CD4-positive, alpha-beta T cell treated with Interleukin-6 for 4 hours (primary cell): ENCODE measurements around the gene ZNF236.
"Not testable (repeated sequence)": the region's sequence is repeated elsewhere in the genome, so short reads cannot be mapped to it uniquely, and the experiment has no call there.

Source experiments
- DNase-seq: peaks from one replicate; pipeline ENCODE4 v3.0.0-alpha.2; 2020; ENCODE audit warnings: mixed read lengths

Gene ZNF236

DNA sequence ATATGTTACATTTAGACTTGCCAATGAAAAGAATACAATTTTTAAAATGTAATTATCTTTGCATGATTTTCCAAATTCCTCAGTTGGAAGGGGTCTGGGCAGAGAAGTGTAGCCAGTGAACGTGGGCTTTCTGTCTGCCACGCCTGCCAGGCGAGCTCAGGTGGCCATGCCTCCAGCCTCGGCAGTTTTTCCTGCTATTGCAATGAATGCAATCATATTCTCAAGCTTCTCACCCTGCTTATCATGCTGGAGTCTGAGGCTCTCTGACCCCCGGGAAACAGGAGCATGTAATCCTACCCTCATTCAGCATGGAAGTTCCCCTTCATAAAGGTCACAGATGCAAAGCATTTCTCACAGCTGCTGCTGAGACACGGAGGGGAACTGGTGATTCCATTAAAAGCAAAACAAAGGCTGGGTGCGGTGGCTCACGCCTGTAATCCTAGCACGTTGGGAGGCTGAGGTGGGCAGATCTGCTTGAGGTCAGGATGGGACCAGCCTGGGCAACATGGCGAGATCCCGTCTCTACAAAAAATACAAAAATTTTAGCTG lies 155.4 kb downstream of the ZNF236 start:
- no peak for DNase-seq

DNA sequence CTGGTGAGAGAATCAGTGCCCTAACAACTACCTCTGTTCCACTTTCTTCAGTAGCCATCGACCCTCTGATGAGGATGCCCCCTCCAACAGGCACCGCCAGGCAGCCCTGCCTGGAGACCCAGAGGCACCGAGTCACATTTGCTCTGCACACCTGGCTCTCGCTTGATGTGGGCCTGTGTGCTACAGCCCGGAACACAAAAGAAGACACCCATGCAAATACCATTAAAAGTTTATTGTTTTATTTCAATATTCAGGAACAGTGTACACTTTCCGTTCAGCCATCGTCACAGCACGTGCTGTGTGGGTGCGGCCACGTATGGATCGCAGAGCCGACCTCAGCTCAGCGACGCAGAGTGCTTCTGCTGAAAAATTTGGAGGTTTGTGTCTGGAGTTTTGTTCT lies 156.3 kb downstream of the ZNF236 start:
- DNase-seq: no peak

DNA sequence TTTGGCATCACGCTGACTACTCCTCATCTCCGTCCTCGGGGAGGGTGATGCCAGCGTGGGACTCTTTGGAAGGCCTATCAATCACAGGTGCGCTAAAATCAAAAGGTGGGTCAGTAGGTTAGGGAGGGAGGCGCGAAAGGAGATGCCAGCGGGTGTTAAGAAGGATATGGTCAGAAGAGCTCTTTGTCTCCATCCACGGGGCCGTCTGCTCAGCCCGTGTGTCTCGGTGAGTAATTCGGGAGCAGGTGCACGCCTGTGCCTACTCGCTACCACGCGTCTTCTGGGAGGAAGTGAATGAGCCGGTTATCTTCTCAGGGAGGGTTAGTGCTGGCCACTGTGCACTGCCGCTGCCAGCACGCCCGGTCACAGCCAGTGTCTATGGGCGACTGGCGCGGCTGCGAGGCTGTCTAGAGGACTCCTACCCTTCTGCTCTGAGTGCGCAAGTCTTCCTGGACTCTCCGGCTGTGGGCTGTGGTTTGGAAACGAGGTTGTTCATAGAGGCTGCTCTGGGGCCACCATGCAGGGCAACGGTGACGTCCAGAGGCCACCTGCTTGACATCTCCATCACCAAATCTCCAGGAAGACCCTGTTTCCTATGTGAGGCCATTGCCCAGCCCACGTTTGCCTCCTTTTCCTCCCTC lies 156.9 kb downstream of the ZNF236 start:
- no peak for DNase-seq

DNA sequence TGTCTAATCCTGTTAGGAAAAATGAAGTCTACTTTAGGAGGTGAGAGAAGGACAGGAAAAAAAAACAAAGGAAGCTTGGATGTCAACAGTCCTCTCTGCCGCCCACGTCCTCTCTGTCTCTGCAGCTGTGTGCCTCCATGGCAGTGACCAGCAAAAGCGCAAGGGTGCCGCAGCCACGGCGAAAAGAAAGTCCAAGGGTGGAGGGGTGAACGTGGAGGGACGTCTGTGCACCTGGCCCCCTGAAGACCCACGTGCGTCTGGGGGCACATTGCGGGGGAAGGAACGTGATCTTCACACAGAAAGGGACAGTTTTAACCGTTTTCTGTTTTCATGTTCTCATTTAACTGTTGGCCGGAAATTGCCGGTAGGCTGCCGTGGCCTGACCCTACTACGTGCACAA lies 157.5 kb downstream of the ZNF236 start:
- DNase-seq: no peak

DNA sequence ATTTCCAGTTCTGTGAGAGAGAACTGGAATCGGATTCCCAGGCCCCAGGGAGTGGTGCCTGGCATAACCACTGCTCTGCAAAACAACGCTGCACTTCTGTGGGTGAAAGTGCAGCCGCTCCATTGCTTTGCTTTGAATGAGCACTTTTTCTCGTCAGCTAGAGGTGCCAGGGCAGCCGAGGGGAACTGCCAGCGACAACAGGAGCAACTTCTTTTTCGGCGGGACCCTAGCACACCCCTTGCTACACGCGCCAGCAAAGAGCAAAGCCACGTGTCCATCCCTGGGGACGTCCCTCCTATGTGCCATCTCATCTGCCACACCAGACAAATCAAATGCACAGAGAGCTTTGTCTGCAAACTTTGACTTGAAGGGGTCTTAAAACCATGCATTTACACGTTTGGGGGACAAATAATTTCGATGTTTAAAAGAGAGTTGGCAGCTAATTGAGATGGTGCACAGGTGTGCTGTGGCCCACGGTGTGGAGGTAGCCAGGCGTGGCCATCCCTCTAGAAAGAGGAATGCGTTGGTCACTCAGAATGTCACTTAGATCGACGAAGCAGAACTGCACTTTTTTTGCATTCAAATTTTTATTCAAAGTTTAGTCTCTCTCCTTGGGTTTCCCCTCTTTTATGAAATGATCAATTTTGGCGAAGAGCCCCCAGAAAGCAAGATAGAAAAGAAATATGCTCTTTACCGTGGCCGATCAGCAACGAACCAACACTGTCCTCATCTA lies 158.5 kb downstream of the ZNF236 start:
- DNase-seq: no peak

DNA sequence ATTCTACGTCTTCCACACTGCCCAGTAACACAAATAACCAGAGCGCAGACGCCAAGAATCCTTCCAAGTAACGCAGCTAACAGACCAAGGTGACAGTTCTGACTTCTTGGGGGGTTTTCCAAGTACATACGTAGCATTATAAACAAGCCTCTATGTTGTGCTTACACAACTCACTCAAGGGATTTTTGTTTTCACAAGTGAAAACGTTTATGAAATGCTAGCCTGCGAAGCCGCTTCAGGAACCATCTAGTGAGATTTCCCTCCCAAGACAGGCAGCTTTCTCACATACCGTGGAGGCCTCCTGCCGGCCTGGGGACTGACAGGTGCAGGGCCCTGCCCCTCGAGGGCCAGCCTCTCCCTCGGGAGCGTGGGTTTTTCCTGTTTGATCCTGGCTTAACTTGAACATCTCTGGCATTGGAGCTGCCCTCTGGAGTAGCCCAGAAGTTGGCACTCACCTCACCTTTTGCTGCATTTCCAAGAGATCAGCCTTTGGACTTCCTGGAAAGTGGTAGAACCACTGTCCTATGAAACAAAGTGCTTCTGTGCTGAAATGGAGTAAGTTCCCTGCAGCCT lies 159.1 kb downstream of the ZNF236 start:
- DNase-seq: no peak

DNA sequence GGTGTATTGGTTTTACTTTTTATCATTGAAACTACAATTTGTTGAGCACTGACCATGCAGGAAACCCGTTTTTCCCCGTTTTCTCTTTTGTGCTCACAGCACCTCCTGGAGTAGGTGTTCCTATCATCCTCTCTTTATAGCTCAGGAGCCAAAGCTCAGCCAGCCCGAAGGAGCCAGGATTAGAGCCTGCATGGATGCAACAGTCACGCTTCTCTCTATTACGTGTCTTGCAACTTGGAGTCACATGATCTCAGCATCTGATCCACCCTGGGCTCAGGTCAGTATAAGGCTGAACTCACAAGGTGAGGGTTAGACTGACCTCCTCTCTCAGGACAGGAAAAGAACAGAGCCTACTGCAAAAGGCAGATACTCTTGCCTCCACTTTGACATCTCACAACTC lies 159.7 kb downstream of the ZNF236 start:
- no peak for DNase-seq

DNA sequence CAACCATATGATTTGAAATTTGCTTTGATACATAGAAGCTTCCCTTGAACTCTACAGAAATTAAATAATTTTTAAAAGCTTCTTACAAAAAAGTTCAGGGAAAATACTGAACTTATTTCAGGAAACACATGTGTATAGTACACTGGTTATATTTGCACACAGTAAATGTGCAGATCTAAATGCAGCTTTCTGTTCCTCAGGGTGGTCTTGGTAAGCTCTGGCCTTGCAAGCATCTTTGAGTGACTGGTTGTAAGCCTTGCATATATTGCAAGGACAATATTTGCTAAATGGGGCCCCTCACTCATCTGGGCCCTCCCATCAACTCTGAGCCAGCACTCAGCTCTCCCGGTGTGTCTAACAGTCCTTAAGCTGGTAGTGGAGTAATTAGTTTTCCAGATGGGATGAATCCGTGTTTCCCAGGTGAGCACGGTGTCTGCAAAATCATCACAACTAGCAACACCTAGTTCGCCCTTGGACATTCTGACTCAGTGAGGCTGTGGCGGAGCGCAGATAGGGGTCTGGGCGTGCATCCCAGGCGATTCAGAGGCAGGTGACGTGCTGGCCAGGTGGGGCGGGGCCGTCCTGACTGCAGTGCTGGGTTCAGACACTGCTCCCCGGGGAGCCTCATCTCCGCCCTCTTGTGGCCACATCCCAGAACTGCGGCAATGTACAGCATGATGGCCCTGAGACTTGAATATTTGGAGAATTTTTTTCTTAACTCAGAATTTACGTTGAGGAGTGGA lies 160.7 kb downstream of the ZNF236 start:
- peak; percentile 91 for DNase-seq

DNA sequence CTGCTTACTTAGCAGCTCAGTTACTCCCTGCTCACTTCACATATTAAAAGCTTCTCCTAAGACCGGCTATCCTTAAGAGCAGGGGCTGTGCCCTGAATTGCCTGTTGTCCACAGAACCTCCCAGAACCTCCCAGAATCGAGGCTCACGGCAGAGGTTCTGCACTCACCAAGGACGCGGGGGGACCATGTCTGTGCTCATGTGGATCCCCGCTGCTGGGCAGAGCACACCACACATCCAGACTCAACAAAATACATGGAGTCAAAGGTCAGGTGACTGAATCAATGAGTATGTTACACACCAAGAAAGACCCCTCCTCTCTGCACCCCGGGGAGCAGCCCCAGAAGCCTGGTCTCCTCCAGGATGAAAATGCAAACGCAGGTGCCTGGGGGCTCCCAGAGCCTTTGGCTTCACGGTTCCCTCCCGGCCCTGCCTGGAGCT lies 161.3 kb downstream of the ZNF236 start:
- no peak for DNase-seq

DNA sequence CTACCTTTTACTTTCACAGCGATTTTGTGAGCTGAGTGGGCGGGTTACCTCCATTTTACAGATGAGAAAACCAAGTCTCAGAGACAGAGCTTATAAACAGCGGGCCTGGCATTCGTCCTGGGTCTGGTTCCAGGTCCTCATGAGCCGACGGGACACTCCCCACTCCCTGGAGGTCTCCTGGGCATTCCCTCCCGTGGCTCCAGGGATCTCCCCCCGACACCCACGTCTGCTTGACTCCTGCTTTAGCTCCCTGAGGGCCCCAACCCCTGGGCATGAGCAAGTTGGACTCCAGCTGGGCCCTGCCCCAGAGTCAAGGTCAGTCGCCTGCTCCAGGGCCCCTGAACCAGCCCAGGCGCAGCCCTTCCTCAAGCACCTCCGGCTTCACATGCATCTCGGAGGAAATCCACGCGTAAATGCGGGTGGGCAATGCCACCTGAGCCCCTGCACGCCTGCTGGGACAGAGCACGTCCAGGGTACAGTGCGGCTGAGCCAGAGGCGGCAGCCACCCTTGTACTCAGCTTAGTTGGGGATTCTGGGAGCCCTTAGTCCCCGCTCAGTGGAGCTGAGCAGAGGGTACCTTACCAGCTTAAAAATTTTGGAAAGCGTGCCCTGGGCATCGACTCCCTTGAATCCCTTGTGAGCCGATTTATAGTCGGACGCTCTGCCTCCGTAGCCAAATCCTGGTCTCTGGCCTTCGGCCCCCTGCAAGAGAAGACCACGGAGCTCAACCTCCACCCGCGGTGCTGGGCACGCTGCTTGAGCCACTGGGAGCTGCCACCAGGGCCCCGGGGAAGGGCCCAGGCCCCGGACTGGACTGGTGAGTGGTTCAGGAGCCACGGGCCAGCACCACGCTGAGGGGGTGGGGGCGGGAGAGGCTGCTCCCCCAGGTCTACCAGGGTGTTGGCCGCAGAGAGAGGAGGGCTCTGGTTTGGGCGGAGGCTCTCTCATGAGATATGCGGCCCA lies 162.1 kb downstream of the ZNF236 start:
- DNase-seq: no peak

DNA sequence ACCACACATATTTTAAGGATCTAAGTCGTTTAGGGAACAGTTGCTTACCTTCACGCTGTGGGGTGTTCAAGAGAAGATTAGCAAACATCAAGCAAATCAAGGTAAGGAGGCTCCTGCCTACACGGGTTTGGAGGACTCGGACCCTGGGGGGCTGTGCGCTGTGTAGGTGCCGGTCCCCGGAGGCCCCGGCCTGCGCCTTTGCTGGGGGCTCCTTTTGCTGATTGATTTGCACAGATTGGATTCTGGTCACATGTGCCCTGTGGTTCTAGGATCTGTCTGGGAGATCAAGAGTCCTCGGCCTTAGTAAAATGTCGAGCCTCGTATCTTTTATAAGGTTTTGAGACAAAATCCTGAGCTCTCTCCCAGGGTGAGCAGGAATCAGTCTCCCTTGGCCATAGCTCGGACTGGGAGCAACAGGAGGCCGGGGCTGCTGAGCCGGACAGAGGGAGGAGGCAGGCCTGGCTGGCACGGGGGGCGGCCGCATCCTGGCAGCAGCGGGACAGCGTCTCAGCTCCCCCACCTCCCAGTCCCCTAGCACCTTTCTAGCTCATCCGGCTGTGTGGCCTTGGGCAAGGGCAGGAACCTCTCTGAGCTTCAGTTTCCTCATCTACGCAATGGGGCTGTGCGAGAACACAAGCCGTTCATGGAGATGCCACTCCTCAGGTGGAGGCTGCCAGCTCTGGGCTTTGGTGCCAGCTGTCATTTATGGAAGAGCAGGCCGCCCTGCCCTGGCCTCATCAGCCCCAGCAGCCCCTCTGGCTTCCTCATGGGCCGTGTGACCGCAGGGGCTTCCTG lies 163.0 kb downstream of the ZNF236 start:
- no peak for DNase-seq

DNA sequence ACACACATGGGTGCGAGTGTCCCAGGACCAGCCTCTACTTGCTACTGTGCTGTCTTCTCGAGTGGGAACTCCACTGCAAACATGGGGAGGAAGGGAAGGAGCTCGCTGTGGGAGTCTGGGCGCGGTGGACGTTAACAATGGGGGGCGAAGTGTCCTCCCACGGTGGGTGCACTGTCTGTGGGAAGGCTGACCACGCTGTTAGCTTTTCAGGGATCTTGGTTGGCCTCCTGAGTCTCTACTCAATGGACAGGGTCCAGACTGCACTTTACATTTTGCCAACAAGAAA lies 163.5 kb downstream of the ZNF236 start:
- no peak for DNase-seq

DNA sequence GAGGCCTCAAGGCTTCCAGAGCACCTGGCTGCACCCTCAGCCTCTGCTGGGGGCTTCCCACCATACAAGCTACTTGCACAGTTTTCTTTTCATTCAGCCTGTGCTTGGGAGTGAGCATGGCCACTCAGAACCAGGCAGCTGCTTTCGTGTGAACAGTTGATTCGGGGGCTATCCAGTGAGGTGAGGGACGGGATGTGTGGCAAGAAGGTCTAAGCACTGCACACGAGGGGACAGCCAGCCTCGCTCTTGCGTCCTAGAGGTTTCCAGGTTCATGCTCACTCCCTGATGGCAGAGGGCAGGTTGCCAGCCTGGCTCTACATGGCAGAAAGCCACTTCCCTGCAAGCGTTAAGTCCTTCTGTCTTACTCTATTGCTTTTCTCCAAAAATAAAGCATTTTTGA lies 164.0 kb downstream of the ZNF236 start:
- no peak for DNase-seq

DNA sequence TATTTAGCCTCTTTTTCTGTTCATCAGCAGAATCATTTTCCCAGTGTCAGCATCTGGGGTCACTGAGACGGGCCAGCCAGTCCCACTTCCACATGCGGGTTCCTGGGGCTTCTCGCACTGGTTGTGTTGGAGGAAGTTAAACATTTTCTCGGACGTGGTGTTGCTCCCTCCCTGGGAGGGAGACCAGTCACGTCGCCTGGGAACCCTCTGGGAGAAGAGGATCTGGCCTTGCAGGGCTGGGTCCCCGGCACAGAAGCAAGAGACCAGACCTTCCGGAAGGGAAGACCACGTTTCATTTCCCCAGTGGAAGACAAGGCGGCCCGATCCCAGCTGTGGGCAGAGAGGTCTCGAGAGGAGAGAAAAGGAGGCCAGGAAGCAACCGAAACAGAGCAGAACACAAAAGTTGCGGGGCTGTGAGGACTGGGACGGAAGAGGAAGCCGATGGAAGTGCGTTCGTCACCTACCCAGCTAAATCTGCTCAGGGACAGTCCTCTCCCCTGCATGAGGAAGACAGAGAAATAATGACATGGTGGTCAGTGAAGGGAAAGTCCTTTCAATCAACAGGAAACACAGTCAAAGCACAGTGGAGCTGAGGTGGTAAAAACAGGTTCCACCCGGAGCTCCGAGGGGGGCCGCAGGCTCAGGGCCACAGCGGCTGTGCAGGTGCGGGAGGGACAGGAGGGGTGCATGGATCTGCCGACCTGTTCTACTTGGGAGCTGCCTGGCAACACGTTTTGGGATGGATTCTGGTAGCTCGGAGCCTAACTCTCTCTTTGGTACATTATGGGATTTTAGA lies 165.9 kb downstream of the ZNF236 start:
- no peak for DNase-seq

DNA sequence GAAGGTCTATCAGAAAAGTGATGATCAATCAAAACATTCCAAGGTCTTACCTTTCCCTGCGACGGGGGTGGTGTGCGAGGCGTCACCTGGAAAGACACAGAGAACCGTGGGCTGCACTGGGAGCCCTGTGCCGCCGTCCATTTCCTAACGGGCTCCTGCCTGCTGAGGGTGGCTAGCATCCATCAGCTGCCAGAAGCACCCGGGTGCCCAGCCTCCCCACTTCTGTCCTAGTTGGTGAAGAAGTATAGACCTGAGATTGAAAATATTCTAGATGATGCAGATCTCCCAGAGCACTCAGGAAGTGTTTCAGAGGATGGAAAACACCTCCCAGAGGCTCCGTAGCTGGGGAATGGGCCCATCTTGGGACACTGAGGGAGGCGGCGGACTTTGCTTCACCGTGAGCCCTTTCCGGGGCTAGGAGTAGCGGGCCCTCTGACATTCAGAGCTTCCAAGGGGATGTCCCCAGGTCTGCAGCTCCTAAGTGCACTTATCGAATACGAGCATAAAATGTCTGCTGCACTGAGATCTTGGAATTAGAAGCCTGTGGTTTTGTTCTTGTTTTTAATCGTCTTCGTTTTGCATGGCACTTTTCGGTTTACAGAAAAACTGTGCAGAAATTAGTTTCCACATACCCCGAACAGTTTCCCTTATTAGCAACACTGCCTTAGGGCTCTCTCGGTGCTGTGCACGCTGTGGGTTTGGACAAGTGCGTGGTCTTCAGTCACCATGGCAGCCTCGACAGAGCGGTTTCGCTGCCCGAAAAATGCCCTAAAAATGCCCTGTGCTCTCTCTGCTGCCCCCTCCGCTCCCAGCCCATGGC lies 166.7 kb downstream of the ZNF236 start:
- no peak for DNase-seq

DNA sequence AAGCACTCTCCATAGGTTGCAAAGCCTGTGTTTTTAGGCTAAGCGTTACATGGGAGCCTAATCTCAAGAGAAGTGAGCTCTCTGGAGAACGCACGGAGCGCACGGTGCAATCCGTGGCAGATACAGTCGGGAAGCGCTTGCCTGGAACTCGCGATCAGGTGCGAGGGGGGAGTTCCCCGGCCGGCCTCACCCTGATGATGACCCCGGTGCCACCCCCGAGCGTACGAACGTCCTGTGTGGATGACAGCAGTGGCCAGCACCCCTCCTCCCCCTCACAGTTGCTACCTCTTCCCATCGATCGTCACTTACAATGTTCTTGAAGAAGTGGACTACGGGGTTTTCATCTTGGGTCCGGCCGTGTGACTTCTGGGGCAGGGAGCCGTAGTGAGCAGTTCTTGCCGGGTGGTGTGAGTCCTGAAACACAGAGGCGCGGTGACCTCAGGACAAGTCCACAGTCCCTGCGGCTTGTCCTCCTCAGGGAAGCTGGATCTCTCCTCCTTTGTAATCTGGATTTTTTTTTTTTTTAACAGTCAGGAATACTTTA lies 167.4 kb downstream of the ZNF236 start:
- no peak for DNase-seq

DNA sequence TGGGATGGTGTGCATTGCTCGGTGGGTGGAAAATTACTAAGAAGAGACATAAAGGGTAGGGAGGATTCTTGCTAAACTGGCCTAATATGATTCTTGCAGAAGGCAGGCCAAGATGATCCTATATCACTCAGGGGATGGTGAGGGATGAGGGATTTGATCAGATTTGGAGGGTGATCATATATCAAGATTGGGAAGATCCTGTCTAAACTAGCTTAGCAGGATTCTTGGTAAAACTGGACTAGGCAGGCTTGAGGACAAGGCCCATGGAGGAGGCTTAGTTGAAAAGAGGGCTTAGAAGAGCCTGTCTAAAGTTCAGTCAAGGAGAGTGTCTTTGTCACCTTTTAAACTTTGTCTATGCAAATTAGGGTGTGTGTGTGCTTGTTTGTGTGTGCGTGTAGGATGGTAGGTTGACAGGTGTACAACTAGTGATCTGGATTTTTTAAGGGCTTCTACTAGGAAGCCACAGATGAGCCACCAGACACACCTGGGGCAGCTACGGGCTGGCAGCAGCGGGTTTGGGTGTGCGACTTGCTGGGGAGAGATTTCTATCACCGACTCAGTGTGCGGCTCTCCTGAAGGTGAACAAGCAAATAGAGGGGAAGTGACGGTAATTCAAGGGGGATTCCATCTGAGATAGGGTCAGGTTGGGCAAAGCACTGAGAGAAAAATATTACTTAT lies 168.1 kb downstream of the ZNF236 start:
- DNase-seq: not testable (repeated sequence)

DNA sequence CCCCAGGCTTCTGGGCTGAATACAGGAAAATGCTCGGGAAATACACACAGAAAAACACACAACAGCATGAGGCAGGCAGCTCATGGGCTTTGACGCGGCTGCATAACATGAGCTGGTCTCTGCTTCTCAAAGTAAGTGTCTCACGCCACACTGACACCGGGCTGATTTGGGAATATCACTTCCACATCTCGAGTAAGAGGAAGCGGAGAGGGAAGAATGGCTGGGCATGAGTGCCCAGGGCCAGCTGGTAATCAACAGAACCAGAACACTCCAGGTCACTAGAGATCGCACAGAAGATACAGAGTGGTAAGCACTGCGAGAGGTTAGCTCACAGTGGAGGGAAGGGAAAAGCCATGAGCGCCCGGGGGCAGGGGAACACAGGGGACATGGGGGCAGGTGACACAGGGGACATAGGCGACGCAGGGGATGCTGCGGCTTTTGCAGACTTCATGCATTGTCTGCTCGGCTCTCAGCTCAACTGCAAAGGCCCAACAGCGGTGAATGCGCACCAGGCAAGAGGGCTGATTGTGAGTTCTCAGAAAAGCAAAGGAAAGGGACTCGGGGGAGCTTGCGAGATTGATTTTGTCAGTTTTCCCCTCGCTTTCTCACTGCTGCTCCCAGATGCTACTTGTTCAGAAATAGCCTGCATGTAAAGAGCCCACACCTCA lies 168.8 kb downstream of the ZNF236 start:
- DNase-seq: no peak
